Coronary artery (tissue), 2 donors: ENCODE data around the gene OPN3.

Experiments
- DNase-seq: peaks from one replicate; pipeline ENCODE4 v3.0.0-alpha.2; 2017; ENCODE audit warnings: low spot score
- H3K27ac ChIP-seq, 2 donors: fragments of 200-600 bp; sonication (generic); one replicate each; pipeline ENCODE4 v1.5.1; 2016 to 2019
- H3K4me3 ChIP-seq: fragments of 200-600 bp; sonication (generic); 2 replicates; pipeline ENCODE4 v1.5.1; 2016; ENCODE audit warnings: mild to moderate bottlenecking, moderate library complexity
- CTCF ChIP-seq: fragments of 200-600 bp; sonication (generic); IDR thresholded peaks from one replicate; pipeline ENCODE4 v1.5.1; 2019; ENCODE audit warnings: antibody characterized with exemption

The OPN3 gene

GRCh38 chr1:241632987-241633386, 7.2 kb downstream of the OPN3 start:
- Histone ChIP-seq H3K27ac (no peak overlapping the region), H3K4me3 (no peak overlapping the region)
- no peak for DNase-seq
- no peak for TF ChIP-seq CTCF

- no peak for TF ChIP-seq CTCF
- H3K4me3 ChIP-seq, result no peak overlapping the region
- DNase-seq, result no peak
Measured at GRCh38 chr1:241631674-241632073, 8.5 kb downstream of the OPN3 start.

GRCh38 chr1:241630899-241631298, 9.3 kb downstream of the OPN3 start:
- no peak for TF ChIP-seq CTCF
- Histone ChIP-seq H3K4me3 (no peak overlapping the region), H3K27ac (no peak overlapping the region)
- DNase-seq, result no peak

More at GRCh38 chr1:241631674-241632073, 8.5 kb downstream of the OPN3 start:
- H3K27ac ChIP-seq, result no peak overlapping the region

- DNase-seq, result no peak
- H3K27ac ChIP-seq, result no peak overlapping the region
- H3K4me3 ChIP-seq, result no peak overlapping the region
- TF ChIP-seq CTCF, result no peak
Measured at GRCh38 chr1:241630476-241630875, 9.7 kb downstream of the OPN3 start.

- no peak for TF ChIP-seq CTCF
- DNase-seq, result no peak
- H3K27ac ChIP-seq, result no peak overlapping the region
- no peak overlapping the region for H3K4me3 ChIP-seq
Measured at GRCh38 chr1:241630005-241630404, 10.2 kb downstream of the OPN3 start.

GRCh38 chr1:241627453-241628259, 12.5 kb downstream of the OPN3 start:
- Histone ChIP-seq H3K27ac (no peak overlapping the region), H3K4me3 (no peak overlapping the region)
- DNase-seq, result no peak
- TF ChIP-seq CTCF, result peak; percentile 18

- no peak overlapping the region for H3K4me3 ChIP-seq
- TF ChIP-seq CTCF, result no peak
- no peak overlapping the region for H3K27ac ChIP-seq
Measured at GRCh38 chr1:241624935-241625334, 15.2 kb downstream of the OPN3 start.

More at GRCh38 chr1:241624935-241625334, 15.2 kb downstream of the OPN3 start:
- DNase-seq, result no peak
